Embryonic facial prominence (tissue), 1 donor: ENCODE measurements around the gene RAB29.

Experiments
- DNase-seq: peaks from one replicate; pipeline ENCODE4 v3.0.0-alpha.2; 2016; ENCODE audit errors: extremely low spot score

The RAB29 gene

GRCh38 chr1:205764578-205764977, 10.7 kb downstream of the RAB29 start:
- no peak for DNase-seq

- no peak for DNase-seq
These were observed 11.3 kb downstream of the RAB29 start for GRCh38 chr1:205763980-205764379.

GRCh38 chr1:205760606-205761005, 14.7 kb downstream of the RAB29 start:
- no peak for DNase-seq

GRCh38 chr1:205756552-205756951, 18.7 kb downstream of the RAB29 start:
- no peak for DNase-seq

- no peak for DNase-seq
These were observed 20.4 kb downstream of the RAB29 start for GRCh38 chr1:205754857-205755256.

- no peak for DNase-seq
These were observed 24.1 kb downstream of the RAB29 start for GRCh38 chr1:205751036-205751651.

GRCh38 chr1:205750138-205751035, 24.9 kb downstream of the RAB29 start, which contains the start of gene NUCKS1:
Gene NUCKS1, minus strand, starts transcription at chr1:205750182. Its CDS starts 209 bp downstream, at chr1:205749973.
- peak; percentile 99 for DNase-seq

- DNase-seq: peak; percentile 86
These were observed 25.8 kb downstream of the RAB29 start for GRCh38 chr1:205749234-205750137.

GRCh38 chr1:205748403-205749233, 26.7 kb downstream of the RAB29 start:
- DNase-seq: peak; percentile 26

- DNase-seq: no peak
These were observed 28.4 kb downstream of the RAB29 start for GRCh38 chr1:205746757-205747412.

GRCh38 chr1:205744403-205744802, 30.9 kb downstream of the RAB29 start:
- no peak for DNase-seq

- DNase-seq: no peak
These were observed 31.3 kb downstream of the RAB29 start for GRCh38 chr1:205743977-205744376.

GRCh38 chr1:205741681-205742080, 33.6 kb downstream of the RAB29 start:
- DNase-seq: no peak

GRCh38 chr1:205739348-205740160, 35.7 kb downstream of the RAB29 start:
- no peak for DNase-seq

- no peak for DNase-seq
These were observed 40.1 kb downstream of the RAB29 start for GRCh38 chr1:205735218-205735617.

- DNase-seq: no peak
These were observed 41.7 kb downstream of the RAB29 start for GRCh38 chr1:205733438-205734175.

GRCh38 chr1:205729945-205730610, 45.2 kb downstream of the RAB29 start:
- no peak for DNase-seq

- DNase-seq: no peak
These were observed 48.6 kb downstream of the RAB29 start for GRCh38 chr1:205726619-205727125.
